Suprapubic skin (tissue), 4 donors: ENCODE measurements around the gene SLC29A1. TPM values are rescaled to one million over a fixed set of nuclear protein-coding genes. Genes with fewer than 3 reads are reported as not detected.
A peak's percentile ranks its signal among the peaks of the same experiment; 100 is the strongest.

Source experiments
- DNase-seq, 2 donors: peaks; one replicate each; pipeline ENCODE4 v3.0.0-alpha.2; 2019; ENCODE audit warnings: low spot score in 2 of 2
- H3K27ac ChIP-seq: fragments of 200-600 bp; sonication (generic); one replicate; pipeline ENCODE4 v1.5.1; 2019
- H3K27me3 ChIP-seq: fragments of 200-600 bp; sonication (generic); one replicate; pipeline ENCODE4 v1.5.1; 2019
- H3K36me3 ChIP-seq: fragments of 200-600 bp; sonication (generic); one replicate; pipeline ENCODE4 v1.5.1; 2019
- H3K4me1 ChIP-seq: fragments of 200-600 bp; sonication (generic); one replicate; pipeline ENCODE4 v1.5.1; 2019
- H3K4me3 ChIP-seq: fragments of 200-600 bp; sonication (generic); one replicate; pipeline ENCODE4 v1.5.1; 2019; ENCODE audit warnings: mild to moderate bottlenecking
- H3K9me3 ChIP-seq: fragments of 200-600 bp; sonication (generic); one replicate; pipeline ENCODE4 v1.5.1; 2019
- EP300 ChIP-seq: sonication (generic); formaldehyde crosslinking; IDR thresholded peaks from one replicate; pipeline ENCODE4 v1.6.1; 2017; ENCODE audit warnings: antibody characterized with exemption
- POLR2A ChIP-seq, 2 donors: fragments of 450-650 bp; IDR thresholded peaks; one replicate each; pipeline ENCODE4 v1.6.1; 2017; ENCODE audit warnings: antibody characterized with exemption in 2 of 2, mild to moderate bottlenecking in 2 of 2, moderate library complexity in 2 of 2
- POLR2AphosphoS5 ChIP-seq, 3 donors: sonication (generic); formaldehyde crosslinking; IDR thresholded peaks; one replicate each; pipeline ENCODE4 v1.6.1; 2017; ENCODE audit warnings: antibody characterized with exemption in 3 of 3
- WGBS: methylation state at CpG from one replicate; pipeline ENCODE4 v1.1.5; 2018; 5-methylcytosine and 5-hydroxymethylcytosine counted together
- total RNA-seq, 4 donors: library from RNA; depleted of rRNA; stranded (reverse); fragments of >200 nt; gene quantifications; one replicate each; pipeline ENCODE4 v1.1.0, GENCODE V29; 2016
- TF ChIP-seq, protein P1 (sequence below), 2 donors: fragments of 200-600 bp in 1 of 2; fragments of 450-650 bp in 1 of 2; sonication (generic) in 1 of 2; IDR thresholded peaks; one replicate each; pipeline ENCODE4 v1.5.1; 2016 to 2019; ENCODE audit warnings: antibody characterized with exemption in 2 of 2, mild to moderate bottlenecking in 1 of 2, moderate library complexity in 1 of 2

SLC29A1 gene
- total RNA-seq, 4 donors from 2014 or later, result 61.7 to 133 (median 75.3) TPM

DNA sequence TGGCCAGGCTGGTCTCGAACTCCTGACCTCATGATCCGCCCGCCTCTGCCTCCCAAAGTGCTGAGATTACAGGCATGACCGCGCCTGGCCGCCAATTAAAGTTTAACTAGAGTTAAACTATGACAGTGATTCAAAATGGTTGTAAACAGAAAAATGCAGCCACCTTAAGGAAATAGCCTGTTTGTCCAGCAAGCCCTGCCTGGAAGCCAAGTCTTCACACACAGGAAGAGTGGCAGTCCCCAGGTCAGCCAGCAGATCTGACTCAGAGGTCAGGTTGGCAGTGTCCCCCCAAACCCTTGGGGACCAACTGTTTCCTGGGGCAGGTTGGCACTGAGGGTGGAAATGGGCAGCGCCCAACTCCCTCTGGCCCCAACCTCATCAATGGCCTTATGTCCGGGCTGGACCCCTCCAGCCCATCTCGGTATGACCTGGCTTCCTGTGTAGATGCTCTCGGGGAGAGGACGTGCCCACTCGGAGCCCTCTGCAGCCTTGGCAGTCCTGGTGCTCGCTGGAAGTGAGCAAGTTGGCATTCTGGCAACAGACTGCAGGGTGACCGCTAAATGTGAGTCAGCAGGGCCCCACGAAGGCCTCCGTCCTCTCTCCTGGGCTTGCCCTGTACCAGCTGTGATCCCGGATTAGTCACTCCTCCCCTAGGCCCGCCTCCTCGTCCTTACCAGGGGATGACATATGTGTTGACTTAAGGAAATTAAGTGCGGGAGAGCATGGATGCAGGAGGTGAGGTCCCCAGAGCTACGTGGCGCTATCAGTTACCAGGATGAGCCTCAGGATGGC, 13.8 kb downstream of the SLC29A1 start:
- Histone ChIP-seq H3K36me3 (peaks cover 10% of the 10 kb centered on the region), H3K27me3 (no peaks in the 10 kb centered on the region), H3K27ac (peak overlapping the region; percentile 91), H3K9me3 (no peaks in the 10 kb centered on the region), H3K4me3 (peak overlapping the region; percentile 60), H3K4me1 (peaks cover 54% of the 10 kb centered on the region)
- peak; percentile 94 to 95 for DNase-seq
- 41% methylated on average over 14 of the region's 22 CpGs for WGBS
- no peak for TF ChIP-seq EP300
- TF ChIP-seq POLR2A (IDR thresholded peaks at IDR 0.05), result no peak
- TF ChIP-seq, protein P1, sequence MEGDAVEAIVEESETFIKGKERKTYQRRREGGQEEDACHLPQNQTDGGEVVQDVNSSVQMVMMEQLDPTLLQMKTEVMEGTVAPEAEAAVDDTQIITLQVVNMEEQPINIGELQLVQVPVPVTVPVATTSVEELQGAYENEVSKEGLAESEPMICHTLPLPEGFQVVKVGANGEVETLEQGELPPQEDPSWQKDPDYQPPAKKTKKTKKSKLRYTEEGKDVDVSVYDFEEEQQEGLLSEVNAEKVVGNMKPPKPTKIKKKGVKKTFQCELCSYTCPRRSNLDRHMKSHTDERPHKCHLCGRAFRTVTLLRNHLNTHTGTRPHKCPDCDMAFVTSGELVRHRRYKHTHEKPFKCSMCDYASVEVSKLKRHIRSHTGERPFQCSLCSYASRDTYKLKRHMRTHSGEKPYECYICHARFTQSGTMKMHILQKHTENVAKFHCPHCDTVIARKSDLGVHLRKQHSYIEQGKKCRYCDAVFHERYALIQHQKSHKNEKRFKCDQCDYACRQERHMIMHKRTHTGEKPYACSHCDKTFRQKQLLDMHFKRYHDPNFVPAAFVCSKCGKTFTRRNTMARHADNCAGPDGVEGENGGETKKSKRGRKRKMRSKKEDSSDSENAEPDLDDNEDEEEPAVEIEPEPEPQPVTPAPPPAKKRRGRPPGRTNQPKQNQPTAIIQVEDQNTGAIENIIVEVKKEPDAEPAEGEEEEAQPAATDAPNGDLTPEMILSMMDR (IDR thresholded peaks at IDR 0.05), result no peak

DNA sequence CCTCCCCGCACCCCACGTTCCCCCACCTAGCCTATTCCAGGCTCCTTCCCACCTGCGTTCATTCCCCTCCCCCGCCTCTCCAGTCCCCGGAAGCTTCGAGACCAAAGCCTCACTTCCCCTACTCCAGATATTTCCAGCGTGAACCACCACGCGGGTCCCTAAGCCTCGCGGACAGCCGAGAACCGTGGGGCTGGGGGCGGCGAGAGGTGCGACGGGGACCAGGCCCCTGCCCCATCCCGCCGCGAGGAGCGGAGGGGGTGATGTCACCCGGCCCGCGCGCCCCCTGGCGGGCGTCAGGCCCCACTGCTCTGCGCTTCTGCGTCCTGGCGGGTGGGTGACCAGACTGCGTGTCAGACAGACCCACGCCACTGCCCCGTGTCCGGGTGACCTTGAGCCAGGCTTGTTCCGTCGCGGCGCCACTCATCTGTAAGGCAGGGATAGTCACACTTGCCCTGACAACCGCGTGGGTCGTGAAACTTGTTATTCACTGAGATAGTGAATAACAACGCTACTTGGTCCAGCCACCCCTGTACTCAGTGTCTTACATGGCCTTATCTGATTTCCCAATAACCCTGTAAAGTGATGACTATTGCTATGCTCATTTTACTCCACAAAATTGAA, 14.5 kb downstream of the SLC29A1 start:
- Histone ChIP-seq H3K27me3 (no peaks in the 10 kb centered on the region), H3K27ac (peak overlapping the region; percentile 91), H3K4me3 (peak overlapping the region; percentile 60), H3K36me3 (peaks cover 2% of the 10 kb centered on the region), H3K4me1 (peaks cover 50% of the 10 kb centered on the region), H3K9me3 (no peaks in the 10 kb centered on the region)
- 1% methylated on average over 32 of the region's 42 CpGs for WGBS
- TF ChIP-seq, protein P1 (IDR thresholded peaks at IDR 0.05), result peak; percentile 97
- TF ChIP-seq EP300 (peak; percentile 12), POLR2AphosphoS5 (IDR thresholded peaks at IDR 0.05) (peak; percentile 17 to 84 (median 24)), POLR2A (IDR thresholded peaks at IDR 0.05) (peak in 1 of 2 donors; percentile 57)
- peak in 1 of 2 donors; percentile 89 for DNase-seq

DNA sequence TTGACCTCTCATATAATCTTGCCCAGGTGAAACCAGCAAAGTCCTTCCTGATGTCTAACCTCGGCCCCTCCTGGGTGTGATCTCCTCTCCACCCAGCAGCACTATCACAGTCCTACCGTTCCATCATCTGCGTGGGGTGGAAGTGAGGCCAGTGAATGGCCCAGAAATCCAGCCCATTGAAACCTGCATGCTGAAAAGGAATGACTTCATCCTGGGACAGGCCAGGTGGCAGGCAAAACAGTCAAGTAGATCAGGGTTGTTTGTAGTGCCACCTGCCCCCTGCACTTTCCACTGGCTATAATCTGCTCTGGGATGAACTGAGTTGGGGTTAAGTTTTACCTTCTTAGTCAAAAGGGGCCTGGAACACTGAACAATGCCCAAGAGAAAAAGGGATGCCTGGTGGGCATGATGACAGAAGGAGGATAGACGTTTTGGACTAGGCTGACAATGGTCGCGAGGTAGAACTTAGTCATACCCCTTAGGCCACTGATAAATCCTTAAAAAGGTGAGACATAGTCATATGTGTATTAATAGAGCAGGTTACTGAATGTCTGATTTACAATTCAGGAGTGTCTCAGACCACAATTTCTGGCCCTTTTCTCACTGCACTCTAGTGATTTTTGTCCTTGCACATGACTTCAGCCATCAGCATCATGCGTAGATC, 15.4 kb downstream of the SLC29A1 start:
- Histone ChIP-seq H3K36me3 (no peaks in the 10 kb centered on the region), H3K4me1 (peaks cover 44% of the 10 kb centered on the region), H3K9me3 (no peaks in the 10 kb centered on the region), H3K27me3 (no peaks in the 10 kb centered on the region), H3K4me3 (no peak overlapping the region), H3K27ac (no peak overlapping the region)
- WGBS, result 77% methylated on average over 6 of the region's 7 CpGs
- DNase-seq, result no peak
- TF ChIP-seq, protein P1 (IDR thresholded peaks at IDR 0.05), result no peak
- TF ChIP-seq POLR2AphosphoS5 (IDR thresholded peaks at IDR 0.05) (no peak), POLR2A (IDR thresholded peaks at IDR 0.05) (no peak), EP300 (no peak)

DNA sequence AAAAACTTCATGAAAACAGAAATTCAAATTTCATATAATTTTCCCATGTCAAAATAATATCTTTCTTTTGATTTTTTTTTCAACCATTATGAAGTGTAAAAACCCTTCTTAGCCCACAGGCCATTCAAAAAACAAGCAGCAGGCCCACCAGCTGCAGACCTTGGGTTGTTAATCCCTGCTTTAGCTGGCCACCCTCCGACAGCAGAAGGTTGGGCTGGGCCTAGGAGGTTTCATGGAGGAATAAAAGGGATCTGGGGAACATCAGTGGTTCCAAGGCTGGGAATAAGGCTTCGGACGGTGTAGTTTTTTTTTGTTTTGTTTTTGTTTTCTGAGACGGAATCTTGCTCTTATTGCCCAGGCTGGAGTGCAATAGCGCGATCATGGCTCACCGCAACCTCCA, 19.9 kb downstream of the SLC29A1 start:
- no peak overlapping the region for H3K4me3 ChIP-seq
- H3K4me1 ChIP-seq, result peaks cover 15% of the 10 kb centered on the region
- H3K9me3 ChIP-seq, result no peaks in the 10 kb centered on the region
- H3K27ac ChIP-seq, result no peak overlapping the region
- TF ChIP-seq POLR2A (IDR thresholded peaks at IDR 0.05) (no peak), EP300 (no peak), POLR2AphosphoS5 (IDR thresholded peaks at IDR 0.05) (no peak)
- TF ChIP-seq, protein P1 (IDR thresholded peaks at IDR 0.05), result no peak
- no peaks in the 10 kb centered on the region for H3K27me3 ChIP-seq
- DNase-seq, result no peak
- 92% methylated on average over 7 of the region's 7 CpGs for WGBS
- no peaks in the 10 kb centered on the region for H3K36me3 ChIP-seq

DNA sequence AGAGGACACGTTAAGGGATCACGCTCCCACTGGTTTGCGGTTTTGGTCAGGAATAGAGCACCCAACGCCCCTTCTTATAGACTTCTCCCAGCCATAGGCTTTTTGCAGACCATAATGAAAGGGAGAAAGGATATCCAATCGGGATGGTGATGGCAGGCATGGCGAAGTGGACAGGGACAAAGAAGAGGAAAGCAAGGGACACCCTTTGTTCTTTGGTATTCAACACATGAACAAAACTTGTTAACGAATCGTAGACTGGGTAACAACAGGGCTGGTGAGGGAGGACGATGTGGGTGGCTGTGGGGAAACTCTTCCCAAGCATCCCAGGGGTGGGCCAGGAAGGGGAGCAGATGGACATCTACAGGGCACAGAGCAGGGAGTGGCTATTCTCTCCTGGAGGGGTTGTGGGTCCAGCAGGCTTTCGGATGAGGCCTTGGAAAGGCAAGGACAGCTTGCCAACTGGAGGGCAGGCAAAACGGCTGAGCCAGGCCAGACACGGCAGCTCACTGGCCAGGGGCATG, 22.1 kb downstream of the SLC29A1 start:
- Histone ChIP-seq H3K27me3 (no peaks in the 10 kb centered on the region), H3K4me1 (peaks cover 36% of the 10 kb centered on the region), H3K4me3 (peak overlapping the region; percentile 92), H3K27ac (peak overlapping the region; percentile 94), H3K36me3 (peaks cover 17% of the 10 kb centered on the region), H3K9me3 (no peaks in the 10 kb centered on the region)
- WGBS, result 80% methylated on average over 10 of the region's 12 CpGs
- DNase-seq, result no peak
- TF ChIP-seq POLR2AphosphoS5 (IDR thresholded peaks at IDR 0.05), result no peak
- no peak for TF ChIP-seq EP300
- TF ChIP-seq POLR2A (IDR thresholded peaks at IDR 0.05), result no peak
- TF ChIP-seq, protein P1 (IDR thresholded peaks at IDR 0.05), result no peak
